A673 (cell line): ENCODE results near the gene GNPDA2. TPM values are rescaled to one million over a fixed set of nuclear protein-coding genes. Genes with fewer than 3 reads are reported as not detected.

Experiments
- BruUV-seq: library from RNA; stranded (reverse); fragments of 400-500 nt; replicated peaks from 2 replicates; lab custom pipeline; 2021; lab: Mats Ljungman, UMichigan
- CTCF ChIA-PET: fragments of 300-600 bp; sonication (Branson Sonifier 250); formaldehyde crosslinking; loops from one replicate; lab custom pipeline; 2022; ENCODE audit warnings: antibody characterized with exemption; lab: Charles Lee
- POLR2A ChIA-PET: fragments of 300-600 bp; sonication (Branson Sonifier 250); formaldehyde crosslinking; loops from one replicate; lab custom pipeline; 2022; ENCODE audit warnings: antibody characterized with exemption; ENCODE audit not compliant: low non-redundant PET; lab: Charles Lee
- DNase-seq: peaks from one replicate; pipeline ENCODE4 v3.0.0-alpha.2; 2015; ENCODE audit warnings: low spot score
- H3K27ac ChIP-seq: fragments of 200-600 bp; sonication (generic); 2 replicates; pipeline ENCODE4 v1.5.1; 2016; ENCODE audit warnings: mixed run types, low read depth, mild to moderate bottlenecking, mixed read lengths, antibody characterized with exemption, low read length; ENCODE audit not compliant: poor library complexity, severe bottlenecking
- H3K27me3 ChIP-seq: fragments of 200-600 bp; sonication (generic); replicated peaks from 2 replicates; pipeline ENCODE4 v1.6.1; 2017; ENCODE audit warnings: mixed run types, low read depth, mild to moderate bottlenecking, mixed read lengths, antibody characterized with exemption, low read length; ENCODE audit not compliant: insufficient read depth, poor library complexity
- H3K36me3 ChIP-seq: fragments of 200-600 bp; sonication (generic); 2 replicates; pipeline ENCODE4 v1.6.1; 2016; ENCODE audit warnings: mixed run types, mild to moderate bottlenecking, mixed read lengths, antibody characterized with exemption, low read length; ENCODE audit not compliant: insufficient read depth, poor library complexity, severe bottlenecking
- H3K4me1 ChIP-seq: fragments of 200-600 bp; sonication (generic); 2 replicates; pipeline ENCODE4 v1.6.1; 2017; ENCODE audit warnings: mixed run types, mild to moderate bottlenecking, mixed read lengths, antibody characterized with exemption, low read length; ENCODE audit not compliant: insufficient read depth, poor library complexity, severe bottlenecking
- H3K4me3 ChIP-seq: fragments of 200-600 bp; sonication (generic); 2 replicates; pipeline ENCODE4 v1.5.1; 2016; ENCODE audit warnings: low read depth, mixed run types, mild to moderate bottlenecking, mixed read lengths, low read length; ENCODE audit not compliant: poor library complexity, severe bottlenecking
- H3K9me3 ChIP-seq: fragments of 200-600 bp; sonication (generic); 2 replicates; pipeline ENCODE4 v1.6.1; 2016; ENCODE audit warnings: mixed run types, low read depth, mild to moderate bottlenecking, mixed read lengths, antibody characterized with exemption, low read length; ENCODE audit not compliant: poor library complexity, severe bottlenecking
- EZH2 ChIP-seq: fragments of 200-600 bp; sonication (generic); IDR thresholded peaks from 2 replicates; pipeline ENCODE4 v1.6.1; 2017; ENCODE audit warnings: borderline replicate concordance, low read depth, mild to moderate bottlenecking, mixed read lengths, antibody characterized with exemption, low read length; ENCODE audit not compliant: poor library complexity, severe bottlenecking
- intact Hi-C: fragments of 100-400 bp; cut with micrococcal nuclease; formaldehyde crosslinking; loops from one replicate; pipeline ENCODE4 v1.10.0; 2022; ENCODE audit not compliant: unreplicated experiment
- total RNA-seq: library from RNA; stranded (reverse); gene quantifications from 2 replicates; pipeline ENCODE4 v1.2.3, GENCODE V29; 2021
- TF ChIP-seq, protein P1 (sequence below): fragments of 300-800, 200-600 bp; sonication (generic); conservative IDR thresholded peaks from 2 replicates; pipeline ENCODE4 v1.5.1; 2017; ENCODE audit warnings: low read depth, mild to moderate bottlenecking, antibody characterized with exemption, low read length, moderate library complexity, mixed read lengths

The GNPDA2 gene
- total RNA-seq, 1 experiment from 2014 or later: 27.8 TPM

DNA sequence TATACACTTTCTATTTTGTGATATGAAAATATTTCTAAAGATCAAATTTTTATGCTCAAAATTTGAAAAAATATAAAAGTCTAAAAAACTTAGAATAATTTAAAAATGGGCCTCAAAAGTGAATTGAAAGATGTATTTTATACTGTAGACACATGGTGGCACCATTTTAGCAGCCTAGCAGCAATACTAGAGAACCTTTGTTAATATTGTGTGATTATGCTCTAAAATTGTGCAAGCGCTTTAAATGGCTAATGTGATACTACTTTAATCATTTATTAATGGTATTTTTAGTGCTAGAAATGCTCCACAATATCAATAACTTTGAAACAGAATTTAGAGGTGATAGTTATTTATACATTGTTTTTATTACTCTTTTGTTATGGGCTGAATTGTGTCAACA, 51.9 kb downstream of the GNPDA2 start:
- H3K36me3 ChIP-seq: no peaks in the 10 kb centered on the region
- peak; percentile 14 for DNase-seq
- POLR2A ChIA-PET: no interaction called here
- H3K27me3 ChIP-seq: no peaks in the 10 kb centered on the region
- peaks cover 5% of the 10 kb centered on the region for H3K4me1 ChIP-seq
- no TSS peak for BruUV-seq
- intact Hi-C loops: no loop called here
- H3K27ac ChIP-seq: no peak overlapping the region
- no peaks in the 10 kb centered on the region for H3K9me3 ChIP-seq
- TF ChIP-seq EZH2: no peak
- TF ChIP-seq, protein P1, sequence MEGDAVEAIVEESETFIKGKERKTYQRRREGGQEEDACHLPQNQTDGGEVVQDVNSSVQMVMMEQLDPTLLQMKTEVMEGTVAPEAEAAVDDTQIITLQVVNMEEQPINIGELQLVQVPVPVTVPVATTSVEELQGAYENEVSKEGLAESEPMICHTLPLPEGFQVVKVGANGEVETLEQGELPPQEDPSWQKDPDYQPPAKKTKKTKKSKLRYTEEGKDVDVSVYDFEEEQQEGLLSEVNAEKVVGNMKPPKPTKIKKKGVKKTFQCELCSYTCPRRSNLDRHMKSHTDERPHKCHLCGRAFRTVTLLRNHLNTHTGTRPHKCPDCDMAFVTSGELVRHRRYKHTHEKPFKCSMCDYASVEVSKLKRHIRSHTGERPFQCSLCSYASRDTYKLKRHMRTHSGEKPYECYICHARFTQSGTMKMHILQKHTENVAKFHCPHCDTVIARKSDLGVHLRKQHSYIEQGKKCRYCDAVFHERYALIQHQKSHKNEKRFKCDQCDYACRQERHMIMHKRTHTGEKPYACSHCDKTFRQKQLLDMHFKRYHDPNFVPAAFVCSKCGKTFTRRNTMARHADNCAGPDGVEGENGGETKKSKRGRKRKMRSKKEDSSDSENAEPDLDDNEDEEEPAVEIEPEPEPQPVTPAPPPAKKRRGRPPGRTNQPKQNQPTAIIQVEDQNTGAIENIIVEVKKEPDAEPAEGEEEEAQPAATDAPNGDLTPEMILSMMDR: peak; percentile 38; the same call in 1 of the 2 replicates
- CTCF ChIA-PET: no interaction called here
- H3K4me3 ChIP-seq: no peak overlapping the region

DNA sequence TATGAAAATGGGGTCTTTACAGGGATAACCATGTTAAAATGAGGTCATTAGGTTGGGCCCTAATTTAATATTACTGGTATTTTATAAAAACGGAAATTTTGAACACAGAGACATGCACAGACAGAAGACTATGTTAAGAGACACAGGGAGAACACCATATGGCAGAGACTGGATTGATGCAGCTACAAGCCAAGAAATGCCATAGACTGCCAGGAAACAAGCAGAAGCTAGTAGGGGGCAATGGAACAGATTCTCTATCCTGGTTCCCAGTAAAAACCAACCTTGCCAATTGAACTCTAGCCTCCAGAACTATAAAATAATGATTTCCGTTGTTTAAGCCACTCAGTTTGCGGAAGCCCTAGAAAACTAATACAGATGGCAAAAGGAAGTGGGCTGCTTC, 54.7 kb downstream of the GNPDA2 start:
- BruUV-seq: no TSS peak
- POLR2A ChIA-PET: no interaction called here

DNA sequence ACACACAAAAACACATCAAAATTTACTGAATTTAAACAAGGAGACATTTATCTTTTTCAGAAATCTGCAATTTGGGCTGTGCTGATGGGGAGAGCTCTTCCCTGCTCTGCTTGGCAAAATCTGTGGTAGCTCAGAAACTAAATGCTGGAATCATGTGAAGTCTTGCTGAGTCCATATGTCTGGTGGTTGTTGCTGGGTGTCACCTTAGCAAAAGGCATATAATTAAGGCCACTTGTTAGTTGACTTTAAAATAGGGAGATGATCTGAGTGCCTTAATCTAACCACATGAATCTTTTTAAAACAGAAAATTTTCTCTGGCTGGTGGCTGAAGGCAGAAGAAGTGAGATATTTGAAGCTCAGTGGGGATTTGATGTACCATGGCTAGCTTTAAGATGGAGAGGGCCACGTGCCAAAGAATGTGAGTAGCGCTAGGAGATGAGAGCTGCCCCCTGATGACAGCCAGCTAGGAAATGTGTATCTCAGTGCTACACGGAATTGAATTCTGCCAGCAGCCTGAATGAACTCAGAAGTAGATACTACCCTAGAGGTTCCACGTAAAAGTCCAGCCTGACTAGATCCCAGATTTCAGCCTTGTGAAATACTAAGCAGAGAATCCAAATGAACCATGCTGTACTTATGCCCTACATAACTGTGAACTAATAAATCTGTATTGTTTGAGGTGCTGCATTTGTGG, 55.7 kb downstream of the GNPDA2 start:
- intact Hi-C loops: no loop called here
- H3K4me3 ChIP-seq: no peak overlapping the region
- H3K9me3 ChIP-seq: no peaks in the 10 kb centered on the region
- DNase-seq: peak; percentile 0
- POLR2A ChIA-PET: no interaction called here
- H3K27ac ChIP-seq: no peak overlapping the region
- no peaks in the 10 kb centered on the region for H3K27me3 ChIP-seq
- H3K36me3 ChIP-seq: no peaks in the 10 kb centered on the region
- CTCF ChIA-PET: no interaction called here
- TF ChIP-seq, protein P1: no peak
- no peak for TF ChIP-seq EZH2
- BruUV-seq: no TSS peak
- no peaks in the 10 kb centered on the region for H3K4me1 ChIP-seq

More for the DNA sequence above, 54.7 kb downstream of the GNPDA2 start:
- no peak for TF ChIP-seq EZH2
- TF ChIP-seq, protein P1: no peak
- H3K4me3 ChIP-seq: no peak overlapping the region
- no peaks in the 10 kb centered on the region for H3K36me3 ChIP-seq
- intact Hi-C loops: no loop called here
- no peaks in the 10 kb centered on the region for H3K4me1 ChIP-seq
- no peaks in the 10 kb centered on the region for H3K9me3 ChIP-seq
- H3K27ac ChIP-seq: no peak overlapping the region
- no peak for DNase-seq
- no peaks in the 10 kb centered on the region for H3K27me3 ChIP-seq
- CTCF ChIA-PET: no interaction called here
